GM23338 (cell line): ENCODE measurements around the gene CORO7. TPM values are rescaled to one million over a fixed set of nuclear protein-coding genes. Genes with fewer than 3 reads are reported as not detected.

Experiments used
- ATAC-seq: fragments of 200-7000 bp; cut with Tn5 transposase; 3 replicates; pipeline ENCODE4 v1.9.1; 2020
- DNase-seq: peaks from one replicate; pipeline ENCODE4 v3.0.0-alpha.2; 2015; ENCODE audit warnings: low spot score
- H2AFZ ChIP-seq: fragments of 200-600 bp; sonication (generic); 2 replicates; pipeline ENCODE4 v1.8.0; 2016; ENCODE audit warnings: antibody characterized with exemption, mild to moderate bottlenecking, moderate library complexity
- H3F3A ChIP-seq: fragments of 200-600 bp; sonication (generic); replicated peaks from 2 replicates; pipeline ENCODE4 v1.8.0; 2017; ENCODE audit warnings: antibody characterized with exemption, mixed run types, low read depth
- H3K27ac ChIP-seq: fragments of 200-600 bp; sonication (generic); 2 replicates; pipeline ENCODE4 v1.6.1; 2016; ENCODE audit warnings: low read depth
- H3K27me3 ChIP-seq: fragments of 200-600 bp; sonication (generic); 2 replicates; pipeline ENCODE4 v1.8.0; 2016; ENCODE audit warnings: mild to moderate bottlenecking, mixed run types, moderate library complexity; ENCODE audit not compliant: insufficient read depth
- H3K36me3 ChIP-seq: fragments of 200-600 bp; sonication (generic); 2 replicates; pipeline ENCODE4 v1.8.0; 2016; ENCODE audit warnings: mild to moderate bottlenecking; ENCODE audit not compliant: insufficient read depth
- H3K4me1 ChIP-seq: fragments of 200-600 bp; sonication (generic); 2 replicates; pipeline ENCODE4 v1.8.0; 2016; ENCODE audit warnings: mild to moderate bottlenecking, moderate library complexity; ENCODE audit not compliant: insufficient read depth
- H3K4me2 ChIP-seq: fragments of 200-600 bp; sonication (generic); 2 replicates; pipeline ENCODE4 v1.7.1; 2017; ENCODE audit warnings: mixed run types
- H3K4me3 ChIP-seq: fragments of 200-600 bp; sonication (generic); 2 replicates; pipeline ENCODE4 v1.6.1; 2016; ENCODE audit warnings: mixed run types
- H3K79me2 ChIP-seq: fragments of 200-600 bp; sonication (generic); replicated peaks from 2 replicates; pipeline ENCODE4 v1.8.0; 2017; ENCODE audit warnings: mild to moderate bottlenecking; ENCODE audit not compliant: insufficient read depth
- H3K9me2 ChIP-seq: fragments of 200-600 bp; sonication (generic); 2 replicates; pipeline ENCODE4 v1.8.0; 2017; ENCODE audit not compliant: insufficient read depth
- H4K20me1 ChIP-seq: fragments of 200-600 bp; sonication (generic); replicated peaks from 2 replicates; pipeline ENCODE4 v1.8.0; 2017; ENCODE audit warnings: mild to moderate bottlenecking; ENCODE audit not compliant: insufficient read depth
- H3K27ac Mint-ChIP-seq: 2 replicates; pipeline ENCODE4 v1.8.0; 2020; ENCODE audit warnings: inconsistent platforms, mild to moderate bottlenecking, moderate library complexity, mixed read lengths
- H3K27me3 Mint-ChIP-seq: 3 replicates; pipeline ENCODE4 v1.8.0; 2022; ENCODE audit warnings: low read depth, mild to moderate bottlenecking, moderate library complexity, mixed read lengths, inconsistent platforms; ENCODE audit not compliant: insufficient read depth, poor library complexity
- H3K36me3 Mint-ChIP-seq: 3 replicates; pipeline ENCODE4 v1.8.0; 2021; ENCODE audit warnings: low read depth, mild to moderate bottlenecking, inconsistent platforms, moderate library complexity, mixed read lengths
- H3K4me1 Mint-ChIP-seq: 3 replicates; pipeline ENCODE4 v1.8.0; 2020; ENCODE audit warnings: mild to moderate bottlenecking, inconsistent platforms, mixed read lengths
- H3K4me3 Mint-ChIP-seq: 3 replicates; pipeline ENCODE4 v1.8.0; 2021; ENCODE audit warnings: moderate library complexity, mild to moderate bottlenecking, inconsistent platforms, mixed read lengths
- H3K9me3 Mint-ChIP-seq: 3 replicates; pipeline ENCODE4 v1.8.0; 2020; ENCODE audit warnings: moderate library complexity, mild to moderate bottlenecking, inconsistent platforms, mixed read lengths
- CREB1 ChIP-seq: fragments of 250-450 bp; sonication (Bioruptor Pico); IDR thresholded peaks from 2 replicates; pipeline ENCODE4 v1.5.0; 2020; ENCODE audit warnings: low read depth, mild to moderate bottlenecking, moderate library complexity
- EZH2 ChIP-seq: fragments of 200-600 bp; sonication (generic); IDR thresholded peaks from one replicate; pipeline ENCODE4 v1.8.0; 2017; ENCODE audit warnings: antibody characterized with exemption, mild to moderate bottlenecking, low read depth; ENCODE audit not compliant: unreplicated experiment
- JUNB ChIP-seq: IDR thresholded peaks from one replicate; pipeline ENCODE4 v1.6.1; 2016; ENCODE audit warnings: antibody characterized with exemption; ENCODE audit not compliant: unreplicated experiment
- POLR2AphosphoS5 ChIP-seq: IDR thresholded peaks from 2 replicates; pipeline ENCODE4 v1.6.1; 2016; ENCODE audit warnings: antibody characterized with exemption, low read depth
- ZNF114 ChIP-seq: fragments of 250-450 bp; sonication (Bioruptor Pico); IDR thresholded peaks from 2 replicates; pipeline ENCODE4 v1.5.0; 2020; ENCODE audit warnings: mild to moderate bottlenecking, moderate library complexity
- ZNF331 ChIP-seq: fragments of 250-450 bp; sonication (Bioruptor Pico); IDR thresholded peaks from 2 replicates; pipeline ENCODE4 v1.5.0; 2020; ENCODE audit warnings: low read depth, mild to moderate bottlenecking, moderate library complexity
- polyA plus RNA-seq: library from polyadenylated mRNA; unstranded; fragments of >200 nt; fragmentation: Nextera tagmentation; extraction: Ambion mirVana; gene quantifications from 2 replicates; pipeline ENCODE4 v1.2.1, GENCODE V29; 2016
- total RNA-seq: library from RNA; depleted of rRNA; stranded (reverse); fragments of >200 nt; shearing (Covaris generic); gene quantifications from 2 replicates; pipeline ENCODE4 v1.2.3, GENCODE V29; 2014
- TF ChIP-seq, protein P1 (sequence below): IDR thresholded peaks from one replicate; pipeline ENCODE4 v1.6.1; 2018; ENCODE audit warnings: antibody characterized with exemption; ENCODE audit not compliant: unreplicated experiment
- TF ChIP-seq, protein P2 (sequence below): fragments of 250-450 bp; sonication (Bioruptor Pico); IDR thresholded peaks from 2 replicates; pipeline ENCODE4 v1.5.0; 2020; ENCODE audit warnings: mild to moderate bottlenecking, moderate library complexity
- TF ChIP-seq, protein P3 (sequence below): IDR thresholded peaks from 2 replicates; pipeline ENCODE4 v1.6.1; 2016; ENCODE audit warnings: antibody characterized with exemption
- TF ChIP-seq, protein P4 (sequence below), 2 experiments: fragments of 200-600 bp in 1 of 2; sonication (generic) in 1 of 2; conservative IDR thresholded peaks; 2 replicates each; pipeline versions ENCODE4 v1.5.1 to v1.6.1; 2016 to 2017; ENCODE audit warnings: antibody characterized with exemption in 2 of 2, low read depth in 2 of 2, mild to moderate bottlenecking in 2 of 2, moderate library complexity in 1 of 2

The CORO7 gene
- total and polyA plus RNA-seq, 2 experiments from 2014 or later: 14.2 to 46.4 TPM

DNA sequence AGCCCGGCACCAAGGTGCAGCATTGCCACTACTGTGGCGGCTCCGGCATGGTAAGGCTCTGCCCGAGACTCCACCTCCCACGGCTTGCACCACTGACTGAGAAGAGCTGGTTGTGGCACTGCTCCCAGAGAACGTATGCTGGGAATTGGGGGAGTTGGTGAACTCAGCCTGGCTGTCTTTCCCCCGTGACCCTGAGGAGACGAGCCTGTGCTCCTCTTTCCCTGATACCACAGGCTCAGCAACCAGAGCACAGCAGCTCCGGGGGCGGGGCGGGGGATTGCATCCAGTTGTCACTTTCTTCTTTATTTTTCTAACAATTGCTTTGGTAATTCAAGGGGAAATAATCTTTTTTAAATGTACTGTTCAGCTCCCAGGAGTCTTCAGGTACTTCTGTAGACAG is 26.0 kb upstream of the CORO7 start:
- no peaks in the 10 kb centered on the region for H3K4me1 Mint-ChIP-seq
- H3K4me3 Mint-ChIP-seq: no peak overlapping the region
- Histone ChIP-seq H3K4me2 (no peak overlapping the region), H3K27ac (no peak overlapping the region), H3F3A (0 out of 2 replicates have a peak, but pooled peaks cover 2% of the 10 kb centered on the region), H3K36me3 (peaks cover 61% of the 10 kb centered on the region), H2AFZ (no peak overlapping the region), H3K4me1 (no peaks in the 10 kb centered on the region), H3K4me3 (no peak overlapping the region), H4K20me1 (0 out of 2 replicates have a peak, but pooled peaks cover 1% of the 10 kb centered on the region), H3K27me3 (no peaks in the 10 kb centered on the region), H3K9me2 (no peaks in the 10 kb centered on the region), H3K79me2 (no peaks in the 10 kb centered on the region)
- no peak for ATAC-seq
- H3K27me3 Mint-ChIP-seq: peaks cover 10% of the 10 kb centered on the region
- peaks cover 85% of the 10 kb centered on the region for H3K36me3 Mint-ChIP-seq
- no peaks in the 10 kb centered on the region for H3K9me3 Mint-ChIP-seq
- no peak overlapping the region for H3K27ac Mint-ChIP-seq
- no peak for DNase-seq
- no peak for TF ChIP-seq ZNF331 (CRISPR knock-in tag)
- TF ChIP-seq JUNB: no peak

DNA sequence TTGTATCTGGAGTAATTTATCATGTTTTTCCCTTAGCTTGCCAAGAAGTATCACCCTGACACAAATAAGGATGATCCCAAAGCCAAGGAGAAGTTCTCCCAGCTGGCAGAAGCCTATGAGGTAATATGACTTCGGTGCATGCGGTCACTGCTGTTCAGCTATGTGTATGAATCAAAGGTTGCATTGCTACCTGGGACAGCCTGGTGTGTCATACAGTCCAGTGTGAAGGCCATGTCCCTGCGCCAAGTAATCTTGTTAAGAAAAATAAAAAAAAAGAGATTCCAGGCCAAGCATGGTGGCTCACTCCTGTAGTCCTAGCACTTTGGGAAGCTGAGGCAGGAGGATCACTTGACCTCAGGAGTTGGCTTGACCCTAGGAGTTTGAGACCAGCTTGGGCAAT is 21.0 kb upstream of the CORO7 start:
- Mint-ChIP-seq H3K4me1 (no peaks in the 10 kb centered on the region), H3K36me3 (peaks cover 63% of the 10 kb centered on the region), H3K4me3 (no peak overlapping the region), H3K27ac (no peak overlapping the region), H3K9me3 (no peaks in the 10 kb centered on the region), H3K27me3 (peaks cover 2% of the 10 kb centered on the region)
- Histone ChIP-seq H3K27me3 (no peaks in the 10 kb centered on the region), H3K4me2 (no peak overlapping the region), H3K27ac (no peak overlapping the region), H2AFZ (no peak overlapping the region), H3K9me2 (no peaks in the 10 kb centered on the region), H3F3A (no peaks in the 10 kb centered on the region), H3K4me3 (no peak overlapping the region), H4K20me1 (peaks cover 10% of the 10 kb centered on the region; the same call in 1 of the 2 replicates), H3K79me2 (no peaks in the 10 kb centered on the region), H3K4me1 (no peaks in the 10 kb centered on the region), H3K36me3 (peaks cover 59% of the 10 kb centered on the region)
- DNase-seq (no peak), ATAC-seq (no peak)
- TF ChIP-seq POLR2AphosphoS5 (no peak), CREB1 (CRISPR knock-in tag) (no peak), EZH2 (no peak), ZNF114 (CRISPR knock-in tag) (no peak), JUNB (no peak)
- TF ChIP-seq, protein P1, sequence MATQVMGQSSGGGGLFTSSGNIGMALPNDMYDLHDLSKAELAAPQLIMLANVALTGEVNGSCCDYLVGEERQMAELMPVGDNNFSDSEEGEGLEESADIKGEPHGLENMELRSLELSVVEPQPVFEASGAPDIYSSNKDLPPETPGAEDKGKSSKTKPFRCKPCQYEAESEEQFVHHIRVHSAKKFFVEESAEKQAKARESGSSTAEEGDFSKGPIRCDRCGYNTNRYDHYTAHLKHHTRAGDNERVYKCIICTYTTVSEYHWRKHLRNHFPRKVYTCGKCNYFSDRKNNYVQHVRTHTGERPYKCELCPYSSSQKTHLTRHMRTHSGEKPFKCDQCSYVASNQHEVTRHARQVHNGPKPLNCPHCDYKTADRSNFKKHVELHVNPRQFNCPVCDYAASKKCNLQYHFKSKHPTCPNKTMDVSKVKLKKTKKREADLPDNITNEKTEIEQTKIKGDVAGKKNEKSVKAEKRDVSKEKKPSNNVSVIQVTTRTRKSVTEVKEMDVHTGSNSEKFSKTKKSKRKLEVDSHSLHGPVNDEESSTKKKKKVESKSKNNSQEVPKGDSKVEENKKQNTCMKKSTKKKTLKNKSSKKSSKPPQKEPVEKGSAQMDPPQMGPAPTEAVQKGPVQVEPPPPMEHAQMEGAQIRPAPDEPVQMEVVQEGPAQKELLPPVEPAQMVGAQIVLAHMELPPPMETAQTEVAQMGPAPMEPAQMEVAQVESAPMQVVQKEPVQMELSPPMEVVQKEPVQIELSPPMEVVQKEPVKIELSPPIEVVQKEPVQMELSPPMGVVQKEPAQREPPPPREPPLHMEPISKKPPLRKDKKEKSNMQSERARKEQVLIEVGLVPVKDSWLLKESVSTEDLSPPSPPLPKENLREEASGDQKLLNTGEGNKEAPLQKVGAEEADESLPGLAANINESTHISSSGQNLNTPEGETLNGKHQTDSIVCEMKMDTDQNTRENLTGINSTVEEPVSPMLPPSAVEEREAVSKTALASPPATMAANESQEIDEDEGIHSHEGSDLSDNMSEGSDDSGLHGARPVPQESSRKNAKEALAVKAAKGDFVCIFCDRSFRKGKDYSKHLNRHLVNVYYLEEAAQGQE: no peak
- TF ChIP-seq, protein P2, sequence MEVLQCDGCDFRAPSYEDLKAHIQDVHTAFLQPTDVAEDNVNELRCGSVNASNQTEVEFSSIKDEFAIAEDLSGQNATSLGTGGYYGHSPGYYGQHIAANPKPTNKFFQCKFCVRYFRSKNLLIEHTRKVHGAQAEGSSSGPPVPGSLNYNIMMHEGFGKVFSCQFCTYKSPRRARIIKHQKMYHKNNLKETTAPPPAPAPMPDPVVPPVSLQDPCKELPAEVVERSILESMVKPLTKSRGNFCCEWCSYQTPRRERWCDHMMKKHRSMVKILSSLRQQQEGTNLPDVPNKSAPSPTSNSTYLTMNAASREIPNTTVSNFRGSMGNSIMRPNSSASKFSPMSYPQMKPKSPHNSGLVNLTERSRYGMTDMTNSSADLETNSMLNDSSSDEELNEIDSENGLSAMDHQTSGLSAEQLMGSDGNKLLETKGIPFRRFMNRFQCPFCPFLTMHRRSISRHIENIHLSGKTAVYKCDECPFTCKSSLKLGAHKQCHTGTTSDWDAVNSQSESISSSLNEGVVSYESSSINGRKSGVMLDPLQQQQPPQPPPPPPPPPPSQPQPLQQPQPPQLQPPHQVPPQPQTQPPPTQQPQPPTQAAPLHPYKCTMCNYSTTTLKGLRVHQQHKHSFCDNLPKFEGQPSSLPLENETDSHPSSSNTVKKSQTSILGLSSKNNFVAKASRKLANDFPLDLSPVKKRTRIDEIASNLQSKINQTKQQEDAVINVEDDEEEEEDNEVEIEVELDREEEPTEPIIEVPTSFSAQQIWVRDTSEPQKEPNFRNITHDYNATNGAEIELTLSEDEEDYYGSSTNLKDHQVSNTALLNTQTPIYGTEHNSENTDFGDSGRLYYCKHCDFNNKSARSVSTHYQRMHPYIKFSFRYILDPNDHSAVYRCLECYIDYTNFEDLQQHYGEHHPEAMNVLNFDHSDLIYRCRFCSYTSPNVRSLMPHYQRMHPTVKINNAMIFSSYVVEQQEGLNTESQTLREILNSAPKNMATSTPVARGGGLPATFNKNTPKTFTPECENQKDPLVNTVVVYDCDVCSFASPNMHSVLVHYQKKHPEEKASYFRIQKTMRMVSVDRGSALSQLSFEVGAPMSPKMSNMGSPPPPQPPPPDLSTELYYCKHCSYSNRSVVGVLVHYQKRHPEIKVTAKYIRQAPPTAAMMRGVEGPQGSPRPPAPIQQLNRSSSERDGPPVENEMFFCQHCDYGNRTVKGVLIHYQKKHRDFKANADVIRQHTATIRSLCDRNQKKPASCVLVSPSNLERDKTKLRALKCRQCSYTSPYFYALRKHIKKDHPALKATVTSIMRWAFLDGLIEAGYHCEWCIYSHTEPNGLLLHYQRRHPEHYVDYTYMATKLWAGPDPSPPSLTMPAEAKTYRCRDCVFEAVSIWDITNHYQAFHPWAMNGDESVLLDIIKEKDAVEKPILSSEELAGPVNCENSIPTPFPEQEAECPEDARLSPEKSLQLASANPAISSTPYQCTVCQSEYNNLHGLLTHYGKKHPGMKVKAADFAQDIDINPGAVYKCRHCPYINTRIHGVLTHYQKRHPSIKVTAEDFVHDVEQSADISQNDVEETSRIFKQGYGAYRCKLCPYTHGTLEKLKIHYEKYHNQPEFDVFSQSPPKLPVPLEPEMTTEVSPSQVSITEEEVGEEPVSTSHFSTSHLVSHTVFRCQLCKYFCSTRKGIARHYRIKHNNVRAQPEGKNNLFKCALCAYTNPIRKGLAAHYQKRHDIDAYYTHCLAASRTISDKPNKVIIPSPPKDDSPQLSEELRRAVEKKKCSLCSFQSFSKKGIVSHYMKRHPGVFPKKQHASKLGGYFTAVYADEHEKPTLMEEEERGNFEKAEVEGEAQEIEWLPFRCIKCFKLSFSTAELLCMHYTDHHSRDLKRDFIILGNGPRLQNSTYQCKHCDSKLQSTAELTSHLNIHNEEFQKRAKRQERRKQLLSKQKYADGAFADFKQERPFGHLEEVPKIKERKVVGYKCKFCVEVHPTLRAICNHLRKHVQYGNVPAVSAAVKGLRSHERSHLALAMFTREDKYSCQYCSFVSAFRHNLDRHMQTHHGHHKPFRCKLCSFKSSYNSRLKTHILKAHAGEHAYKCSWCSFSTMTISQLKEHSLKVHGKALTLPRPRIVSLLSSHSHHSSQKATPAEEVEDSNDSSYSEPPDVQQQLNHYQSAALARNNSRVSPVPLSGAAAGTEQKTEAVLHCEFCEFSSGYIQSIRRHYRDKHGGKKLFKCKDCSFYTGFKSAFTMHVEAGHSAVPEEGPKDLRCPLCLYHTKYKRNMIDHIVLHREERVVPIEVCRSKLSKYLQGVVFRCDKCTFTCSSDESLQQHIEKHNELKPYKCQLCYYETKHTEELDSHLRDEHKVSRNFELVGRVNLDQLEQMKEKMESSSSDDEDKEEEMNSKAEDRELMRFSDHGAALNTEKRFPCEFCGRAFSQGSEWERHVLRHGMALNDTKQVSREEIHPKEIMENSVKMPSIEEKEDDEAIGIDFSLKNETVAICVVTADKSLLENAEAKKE: no peak
- TF ChIP-seq, protein P3, sequence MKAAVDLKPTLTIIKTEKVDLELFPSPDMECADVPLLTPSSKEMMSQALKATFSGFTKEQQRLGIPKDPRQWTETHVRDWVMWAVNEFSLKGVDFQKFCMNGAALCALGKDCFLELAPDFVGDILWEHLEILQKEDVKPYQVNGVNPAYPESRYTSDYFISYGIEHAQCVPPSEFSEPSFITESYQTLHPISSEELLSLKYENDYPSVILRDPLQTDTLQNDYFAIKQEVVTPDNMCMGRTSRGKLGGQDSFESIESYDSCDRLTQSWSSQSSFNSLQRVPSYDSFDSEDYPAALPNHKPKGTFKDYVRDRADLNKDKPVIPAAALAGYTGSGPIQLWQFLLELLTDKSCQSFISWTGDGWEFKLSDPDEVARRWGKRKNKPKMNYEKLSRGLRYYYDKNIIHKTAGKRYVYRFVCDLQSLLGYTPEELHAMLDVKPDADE: no peak
- TF ChIP-seq, protein P4, sequence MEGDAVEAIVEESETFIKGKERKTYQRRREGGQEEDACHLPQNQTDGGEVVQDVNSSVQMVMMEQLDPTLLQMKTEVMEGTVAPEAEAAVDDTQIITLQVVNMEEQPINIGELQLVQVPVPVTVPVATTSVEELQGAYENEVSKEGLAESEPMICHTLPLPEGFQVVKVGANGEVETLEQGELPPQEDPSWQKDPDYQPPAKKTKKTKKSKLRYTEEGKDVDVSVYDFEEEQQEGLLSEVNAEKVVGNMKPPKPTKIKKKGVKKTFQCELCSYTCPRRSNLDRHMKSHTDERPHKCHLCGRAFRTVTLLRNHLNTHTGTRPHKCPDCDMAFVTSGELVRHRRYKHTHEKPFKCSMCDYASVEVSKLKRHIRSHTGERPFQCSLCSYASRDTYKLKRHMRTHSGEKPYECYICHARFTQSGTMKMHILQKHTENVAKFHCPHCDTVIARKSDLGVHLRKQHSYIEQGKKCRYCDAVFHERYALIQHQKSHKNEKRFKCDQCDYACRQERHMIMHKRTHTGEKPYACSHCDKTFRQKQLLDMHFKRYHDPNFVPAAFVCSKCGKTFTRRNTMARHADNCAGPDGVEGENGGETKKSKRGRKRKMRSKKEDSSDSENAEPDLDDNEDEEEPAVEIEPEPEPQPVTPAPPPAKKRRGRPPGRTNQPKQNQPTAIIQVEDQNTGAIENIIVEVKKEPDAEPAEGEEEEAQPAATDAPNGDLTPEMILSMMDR (conservative IDR thresholded peaks at IDR 0.05; ENCODE audit: low read depth in 2 of 2): no peak
